Activated T-cell treated with anti-CD3 and anti-CD28 coated beads, Interleukin-2, amount 50 U/mL, for 48 hours (primary cell): ENCODE results near the gene TRPM4.
"Not testable (repeated sequence)": the region's sequence is repeated elsewhere in the genome, so short reads cannot be mapped to it uniquely, and the experiment has no call there.

Experiments
- DNase-seq, 2 experiments: peaks; one replicate each; pipeline ENCODE4 v3.0.0-alpha.2; 2020

Gene TRPM4

GRCh38 chr19:49193822-49194394 is 36.3 kb downstream of the TRPM4 start:
- no peak for DNase-seq

- DNase-seq, result no peak
Observed at GRCh38 chr19:49194408-49194807, 36.8 kb downstream of the TRPM4 start.

GRCh38 chr19:49196527-49197240 is 39.1 kb downstream of the TRPM4 start:
- DNase-seq, result no peak

GRCh38 chr19:49200238-49200862 is 42.8 kb downstream of the TRPM4 start:
- DNase-seq, result peak; percentile 47 to 53

- DNase-seq, result no peak
Observed at GRCh38 chr19:49201042-49201441, 43.5 kb downstream of the TRPM4 start.

- DNase-seq, result no peak
Observed at GRCh38 chr19:49205114-49205513, 47.5 kb downstream of the TRPM4 start.

- not testable (repeated sequence) for DNase-seq
Observed at GRCh38 chr19:49209502-49209901, 51.9 kb downstream of the TRPM4 start.

- peak; percentile 71 to 76 for DNase-seq
Observed at GRCh38 chr19:49210108-49210900, 52.7 kb downstream of the TRPM4 start.

GRCh38 chr19:49210901-49211451 is 53.4 kb downstream of the TRPM4 start:
- DNase-seq, result no peak

- DNase-seq, result no peak
Observed at GRCh38 chr19:49212016-49212701, 54.6 kb downstream of the TRPM4 start.

GRCh38 chr19:49213791-49214190 is 56.2 kb downstream of the TRPM4 start:
- no peak for DNase-seq

- DNase-seq, result no peak
Observed at GRCh38 chr19:49214701-49215100, 57.1 kb downstream of the TRPM4 start.

- no peak for DNase-seq
Observed at GRCh38 chr19:49216071-49216470, 58.5 kb downstream of the TRPM4 start.

- no peak for DNase-seq
Observed at GRCh38 chr19:49217382-49217781, 59.8 kb downstream of the TRPM4 start.

- no peak for DNase-seq
Observed at GRCh38 chr19:49222011-49222410, 64.4 kb downstream of the TRPM4 start.

GRCh38 chr19:49222528-49222927 is 64.9 kb downstream of the TRPM4 start:
- no peak for DNase-seq

- no peak for DNase-seq
Observed at GRCh38 chr19:49223472-49223871, 65.9 kb downstream of the TRPM4 start.

- not testable (repeated sequence) for DNase-seq
Observed at GRCh38 chr19:49224441-49224840, 66.8 kb downstream of the TRPM4 start.

- DNase-seq, result peak; percentile 53 to 59
Observed at GRCh38 chr19:49224879-49225278, 67.3 kb downstream of the TRPM4 start.

- no peak for DNase-seq
Observed at GRCh38 chr19:49229416-49229815, 71.8 kb downstream of the TRPM4 start.

- peak; percentile 32 to 46 for DNase-seq
Observed at GRCh38 chr19:49231389-49231788, 73.8 kb downstream of the TRPM4 start.

GRCh38 chr19:49231804-49232203 is 74.2 kb downstream of the TRPM4 start:
- peak; percentile 26 to 33 for DNase-seq
